K562 (cell line): ENCODE measurements around the gene ZMIZ1. TPM values are rescaled to one million over a fixed set of nuclear protein-coding genes. Genes with fewer than 3 reads are reported as not detected.

Experiments
- ATAC-seq: fragments of 200-7000 bp; cut with Tn5 transposase; 3 replicates; pipeline ENCODE4 v1.9.1; 2020; ENCODE audit warnings: moderate library complexity
- BruUV-seq: library from RNA; stranded (reverse); fragments of 400-500 nt; replicated peaks from 2 replicates; lab custom pipeline; 2021; lab: Mats Ljungman, UMichigan
- CTCF ChIA-PET: fragments of 300-600 bp; formaldehyde crosslinking; extraction: SDS; loops from one replicate; lab custom pipeline; 2021; ENCODE audit warnings: low intra/inter-chr PET ratio; lab: Yijun Ruan, JAX
- POLR2A ChIA-PET: fragments of 300-600, 350-650 bp; sonication (Branson Sonifier 250); formaldehyde crosslinking; extraction: SDS; loops from one replicate; lab custom pipeline; 2021; ENCODE audit warnings: antibody characterized with exemption, inconsistent platforms; lab: Yijun Ruan, JAX
- DNase-seq, 4 experiments: peaks; one replicate each; pipeline versions ENCODE4 v3.0.0 to v3.0.0-alpha.2; 2011 to 2018; ENCODE audit warnings: low spot score in 3 of 4, mixed read lengths in 3 of 4; ENCODE audit errors: extremely low read depth in 1 of 4
- FAIRE-seq: peaks from 2 replicates; lab custom pipeline; 2011; peaks lifted over from hg19 to GRCh38; lab: Jason Lieb, UNC
- H2AFZ ChIP-seq: 2 replicates; pipeline ENCODE4 v1.6.0; 2011; ENCODE audit warnings: low read depth, low read length, control low read depth, inconsistent platforms
- H3K27ac ChIP-seq: fragments of 200-600 bp; 3 replicates; pipeline ENCODE4 v1.8.0; 2011; ENCODE audit warnings: low read depth, mild to moderate bottlenecking, control low read depth, inconsistent platforms, low read length, moderate library complexity, mixed read lengths; ENCODE audit errors: extremely low read depth
- H3K27me3 ChIP-seq, 2 experiments: fragments of 300-600 bp in 1 of 2; 2 replicates in 1 of 2; 3 replicates in 1 of 2; pipeline versions ENCODE4 v1.6.0 to v1.8.0; 2011; ENCODE audit warnings: inconsistent platforms in 2 of 2, low read length in 2 of 2, mild to moderate bottlenecking in 1 of 2, mixed read lengths in 1 of 2, moderate library complexity in 1 of 2; ENCODE audit not compliant: control insufficient read depth in 2 of 2, insufficient read depth in 2 of 2
- H3K36me3 ChIP-seq: fragments of 300-600 bp; 3 replicates; pipeline ENCODE4 v1.8.0; 2011; ENCODE audit warnings: mild to moderate bottlenecking, low read length, inconsistent platforms; ENCODE audit not compliant: control insufficient read depth, insufficient read depth
- H3K4me1 ChIP-seq, 2 experiments: fragments of 200-600 bp in 1 of 2; replicated peaks in 1 of 2; 2 replicates in 1 of 2; 3 replicates in 1 of 2; pipeline versions ENCODE4 v1.5.1 to v1.8.0; 2011; ENCODE audit warnings: inconsistent platforms in 2 of 2, low read length in 2 of 2, mild to moderate bottlenecking in 1 of 2, mixed read lengths in 1 of 2, moderate library complexity in 1 of 2; ENCODE audit not compliant: control insufficient read depth in 2 of 2, insufficient read depth in 2 of 2
- H3K4me2 ChIP-seq: 2 replicates; pipeline ENCODE4 v1.6.1; 2011; ENCODE audit warnings: low read length, control low read depth, inconsistent platforms, mixed read lengths; ENCODE audit not compliant: insufficient read depth
- H3K4me3 ChIP-seq: fragments of 200-600 bp; sonication (generic), shearing (Covaris generic); 2 replicates; pipeline ENCODE4 v1.5.1; 2016; ENCODE audit warnings: control low read depth, inconsistent platforms
- H3K79me2 ChIP-seq: fragments of 200-600 bp; 3 replicates; pipeline ENCODE4 v1.8.0; 2011; ENCODE audit warnings: low read length, inconsistent platforms; ENCODE audit not compliant: control insufficient read depth, insufficient read depth
- H3K9ac ChIP-seq, 2 experiments: 2 replicates each; pipeline versions ENCODE4 v1.6.0 to v1.6.1; 2011; ENCODE audit warnings: low read depth in 2 of 2, low read length in 2 of 2, control low read depth in 1 of 2, inconsistent platforms in 1 of 2, mild to moderate bottlenecking in 1 of 2, mixed read lengths in 1 of 2; ENCODE audit not compliant: insufficient read depth in 1 of 2
- H3K9me1 ChIP-seq: one replicate; pipeline ENCODE4 v1.6.0; 2011; ENCODE audit warnings: inconsistent platforms, mild to moderate bottlenecking, low read length, moderate library complexity; ENCODE audit not compliant: control insufficient read depth, insufficient read depth
- H3K9me3 ChIP-seq: replicated peaks from 2 replicates; pipeline ENCODE4 v1.5.1; 2011; ENCODE audit warnings: low read depth, low read length, inconsistent platforms; ENCODE audit not compliant: control insufficient read depth, insufficient read depth
- H4K20me1 ChIP-seq: replicated peaks from 2 replicates; pipeline ENCODE4 v1.6.1; 2011; ENCODE audit warnings: low read length, inconsistent platforms, mixed read lengths; ENCODE audit not compliant: control insufficient read depth, insufficient read depth
- ATF4 ChIP-seq: fragments of 450-650 bp; formaldehyde crosslinking; IDR thresholded peaks from 2 replicates; pipeline ENCODE4 v1.4.0; 2022; ENCODE audit warnings: mild to moderate bottlenecking, moderate library complexity
- BCOR ChIP-seq: fragments of 450-650 bp; IDR thresholded peaks from 2 replicates; pipeline ENCODE4 v1.6.1; 2016
- CREM ChIP-seq: IDR thresholded peaks from 2 replicates; pipeline ENCODE4 v1.6.1; 2014; ENCODE audit warnings: antibody characterized with exemption, low read depth
- HCFC1 ChIP-seq: IDR thresholded peaks from 2 replicates; pipeline ENCODE4 v1.6.1; 2012; ENCODE audit warnings: low read depth, low read length, improper control_type of control experiment
- KDM1A ChIP-seq, 2 experiments: fragments of 450-650 bp; IDR thresholded peaks; 2 replicates each; pipeline ENCODE4 v1.6.1; 2016; ENCODE audit warnings: mild to moderate bottlenecking in 2 of 2
- MIER1 ChIP-seq: fragments of 450-650 bp; IDR thresholded peaks from 2 replicates; pipeline ENCODE4 v1.6.1; 2016; ENCODE audit warnings: antibody characterized with exemption, mild to moderate bottlenecking, low read depth
- MXD1 ChIP-seq: fragments of 250-450 bp; sonication (Bioruptor Pico); IDR thresholded peaks from 2 replicates; pipeline ENCODE4 v1.8.0; 2021; ENCODE audit warnings: borderline replicate concordance, mild to moderate bottlenecking, moderate library complexity; ENCODE audit not compliant: poor library complexity, severe bottlenecking
- RAD51 ChIP-seq: fragments of 450-650 bp; IDR thresholded peaks from 2 replicates; pipeline ENCODE4 v1.7.1; 2016; ENCODE audit warnings: low read depth, mild to moderate bottlenecking, borderline replicate concordance
- RB1 ChIP-seq: fragments of 450-650 bp; IDR thresholded peaks from 2 replicates; pipeline ENCODE4 v1.6.1; 2017; ENCODE audit warnings: low read depth, mild to moderate bottlenecking
- RBM25 ChIP-seq: fragments of 200-400 bp; formaldehyde crosslinking; IDR thresholded peaks from 2 replicates; pipeline ENCODE4 v1.6.1; 2018; ENCODE audit warnings: low read length, low read depth, moderate library complexity; ENCODE audit not compliant: severe bottlenecking
- RERE ChIP-seq: sonication (generic); formaldehyde crosslinking; IDR thresholded peaks from 2 replicates; pipeline ENCODE4 v1.8.0; 2023; ENCODE audit warnings: missing genetic modification reagents, mild to moderate bottlenecking, borderline replicate concordance
- SAP30 ChIP-seq: fragments of 200-600 bp; sonication (generic); IDR thresholded peaks from 2 replicates; pipeline ENCODE4 v1.6.1; 2012; ENCODE audit warnings: borderline replicate concordance, low read depth, mild to moderate bottlenecking, moderate library complexity, low read length, control low read depth, inconsistent platforms; ENCODE audit not compliant: insufficient read depth, poor library complexity, severe bottlenecking
- ZFP36 ChIP-seq: fragments of 150-350 bp; IDR thresholded peaks from 2 replicates; pipeline ENCODE4 v1.6.1; 2018; ENCODE audit warnings: low read length, low read depth; ENCODE audit not compliant: partially characterized antibody
- WGBS: fragments of 100-300 bp; shearing (Covaris generic); methylation state at CpG from one replicate; pipeline ENCODE4 v1.1.6; 2016; ENCODE audit warnings: low coverage, mixed read lengths; ENCODE audit not compliant: insufficient coverage; ENCODE audit errors: missing lambda C conversion rate; 5-methylcytosine and 5-hydroxymethylcytosine counted together
- in situ Hi-C: fragments of 300-500 bp; cut with MboI; formaldehyde crosslinking; loops from 4 replicates; pipeline ENCODE4 v1.15.0; 2018; ENCODE audit warnings: inconsistent platforms, mixed read lengths
- intact Hi-C: fragments of 100-400 bp; cut with micrococcal nuclease; formaldehyde crosslinking; loops from 2 replicates; pipeline ENCODE4 v1.14.2; 2022
- polyA plus RNA-seq, 8 experiments: library from polyadenylated mRNA; depleted of rRNA in 4 of 8; stranded (reverse) in 5 of 8; unstranded in 3 of 8; fragments of >200 nt; fragmentation: Nextera tagmentation in 2 of 8; fragmentation: Illumina TruSeq in 1 of 8; extraction: Ambion mirVana in 2 of 8; extraction: Trizol in 1 of 8; gene quantifications; 2 replicates each; pipeline versions ENCODE4 v1.2.1 to v1.2.3, GENCODE V29; 2011 to 2014; ENCODE audit warnings: inconsistent platforms in 1 of 8, missing spikeins in 1 of 8
- total RNA-seq, 7 experiments: library from RNA; depleted of rRNA in 6 of 7; stranded (reverse); fragments of >200 nt in 6 of 7; fragmentation: Illumina TruSeq in 2 of 7; extraction: Trizol in 2 of 7; gene quantifications; 2 replicates each; pipeline versions ENCODE4 v1.2.1 to v1.2.3, GENCODE V29; 2011 to 2021; ENCODE audit warnings: low replicate concordance in 1 of 7

ZMIZ1 gene
- total and polyA plus RNA-seq, 9 of the 15 experiments (the other 6 are each of a cell fraction or from before 2014, with no cell fraction given): 1.0 to 37.3 (median 4.3) TPM

GRCh38 chr10:79172881-79173280, 104.1 kb downstream of the ZMIZ1 start (continued):
- TF ChIP-seq RB1: no peak
- no peak for TF ChIP-seq RERE (CRISPR knock-in tag)
- TF ChIP-seq, all 486 proteins: peak for 2

- BruUV-seq: no TSS peak
- ATAC-seq: no peak
- Histone ChIP-seq H3K27me3 (no peaks in the 10 kb centered on the region), H3K9me1 (no peaks in the 10 kb centered on the region), H3K36me3 (peaks cover 13% of the 10 kb centered on the region; the same call in 2 of the 3 replicates), H3K27ac (no peak overlapping the region), H2AFZ (no peak overlapping the region), H3K4me2 (no peak overlapping the region), H4K20me1 (no peaks in the 10 kb centered on the region), H3K9me3 (no peaks in the 10 kb centered on the region), H3K4me3 (no peak overlapping the region), H3K4me1 (peaks cover 33 to 49% of the 10 kb centered on the region in 2 experiments), H3K79me2 (no peaks in the 10 kb centered on the region; the same call in 2 of the 3 replicates)
- in situ Hi-C loops: no loop called here
- POLR2A ChIA-PET: interaction anchor here (0.6 to 1.9 kb wide), 8 partner anchors 8 to 281 kb away, joined by 3 to 6 read pairs (median 3); no protein-coding TSS in a partner anchor
- CTCF ChIA-PET: no interaction called here
- FAIRE-seq: no peak
- WGBS: 83% methylated on average over 10 of the region's 10 CpGs
- intact Hi-C loops: no loop called here
- DNase-seq: no peak
- TF ChIP-seq BCOR: peak; percentile 58; the same call in 1 of the 2 replicates
- no peak for TF ChIP-seq RAD51
- TF ChIP-seq CREM: no peak
- no peak for TF ChIP-seq ATF4 (CRISPR knock-in tag)
- TF ChIP-seq RBM25: peak; percentile 90
- no peak for TF ChIP-seq MXD1 (CRISPR knock-in tag)
- TF ChIP-seq MIER1: peak; percentile 81
- TF ChIP-seq KDM1A (IDR thresholded peaks at IDR 0.05): peak; percentile 18 to 47; a peak in 2 of 4 replicates
- TF ChIP-seq SAP30: no peak
- no peak for TF ChIP-seq HCFC1
- peak; percentile 58 for TF ChIP-seq ZFP36
- TF ChIP-seq, all 486 proteins: peak for 5
- H3K9ac ChIP-seq: peak overlapping the region in 1 of 2 experiments; percentile 47; a peak in 1 of 4 replicates
These were observed 105.0 kb downstream of the ZMIZ1 start for GRCh38 chr10:79173582-79174262.
